Fibroblast of lung (primary cell): Measurements from ENCODE around the gene UBE2Q2. TPM values are rescaled to one million over a fixed set of nuclear protein-coding genes. Genes with fewer than 3 reads are reported as not detected.

Experiments used
- DNase-seq, 2 donors: peaks; one replicate each; pipeline versions ENCODE4 v3.0.0 to v3.0.0-alpha.2; 2010; ENCODE audit warnings: low read depth in 2 of 2
- H2AFZ ChIP-seq: 2 replicates; pipeline ENCODE4 v1.5.1; 2012; ENCODE audit warnings: low read length, control low read depth, inconsistent platforms
- H3K27ac ChIP-seq: 2 replicates; pipeline ENCODE4 v1.5.1; 2011; ENCODE audit warnings: low read length, control low read depth; ENCODE audit not compliant: insufficient read depth
- H3K27me3 ChIP-seq: 2 replicates; pipeline ENCODE4 v1.5.1; 2011; ENCODE audit warnings: mild to moderate bottlenecking, low read length; ENCODE audit not compliant: control insufficient read depth, insufficient read depth
- H3K36me3 ChIP-seq: 2 replicates; pipeline ENCODE4 v1.5.1; 2011; ENCODE audit warnings: low read length; ENCODE audit not compliant: control insufficient read depth, insufficient read depth
- H3K4me1 ChIP-seq: 2 replicates; pipeline ENCODE4 v1.5.1; 2011; ENCODE audit warnings: low read length; ENCODE audit not compliant: control insufficient read depth, insufficient read depth; ENCODE audit errors: extremely low read depth
- H3K4me2 ChIP-seq: 2 replicates; pipeline ENCODE4 v1.5.1; 2011; ENCODE audit warnings: low read length, control low read depth; ENCODE audit not compliant: insufficient read depth; ENCODE audit errors: extremely low read depth
- H3K4me3 ChIP-seq, 4 experiments: fragments of 200-600 bp in 1 of 4; sonication (generic) in 1 of 4; replicated peaks in 1 of 4; 2 replicates each; pipeline ENCODE4 v1.5.1; 2011 to 2016; ENCODE audit warnings: low read length in 4 of 4, low read depth in 3 of 4, mild to moderate bottlenecking in 3 of 4, control low read depth in 2 of 4, inconsistent platforms in 1 of 4, mixed read lengths in 1 of 4; ENCODE audit not compliant: insufficient read depth in 1 of 4; ENCODE audit errors: control extremely low read depth in 1 of 4
- H3K79me2 ChIP-seq: 2 replicates; pipeline ENCODE4 v1.5.1; 2012; ENCODE audit warnings: mild to moderate bottlenecking, low read length, inconsistent platforms; ENCODE audit not compliant: control insufficient read depth, insufficient read depth
- H3K9ac ChIP-seq: 2 replicates; pipeline ENCODE4 v1.5.1; 2011; ENCODE audit warnings: mild to moderate bottlenecking, low read length, control low read depth; ENCODE audit not compliant: insufficient read depth
- H3K9me3 ChIP-seq: 2 replicates; pipeline ENCODE4 v1.5.1; 2012; ENCODE audit warnings: low read depth, low read length; ENCODE audit not compliant: control insufficient read depth, insufficient read depth
- H4K20me1 ChIP-seq: 2 replicates; pipeline ENCODE4 v1.5.1; 2011; ENCODE audit warnings: low read length; ENCODE audit not compliant: control insufficient read depth, insufficient read depth; ENCODE audit errors: extremely low read depth
- EZH2 ChIP-seq: IDR thresholded peaks from 2 replicates; pipeline ENCODE4 v1.5.1; 2012; ENCODE audit warnings: low read length, control low read depth, mild to moderate bottlenecking; ENCODE audit errors: missing control alignments
- polyA plus RNA-seq, 2 donors: library from polyadenylated mRNA; depleted of rRNA in 1 of 2; stranded (reverse) in 1 of 2; unstranded in 1 of 2; fragments of >200 nt; gene quantifications; 2 replicates each; pipeline ENCODE4 v1.2.1, GENCODE V29; 2011 to 2012; ENCODE audit warnings: missing spikeins in 1 of 2
- total RNA-seq: library from RNA; depleted of rRNA; stranded (reverse); fragments of >200 nt; gene quantifications from 2 replicates; pipeline ENCODE4 v1.2.1, GENCODE V29; 2014
- TF ChIP-seq, protein P1 (sequence below), 2 donors: IDR thresholded peaks in 1 of 2; conservative IDR thresholded peaks in 1 of 2; 1 replicate in 1 of 2; 2 replicates in 1 of 2; pipeline ENCODE4 v1.5.1; 2011 to 2012; ENCODE audit warnings: low read length in 2 of 2, control low read depth in 1 of 2, inconsistent platforms in 1 of 2, low read depth in 1 of 2, mild to moderate bottlenecking in 1 of 2

UBE2Q2 gene
- total and polyA plus RNA-seq, 2 donors (not counting 1 experiment from before 2014, with no cell fraction given), result 55.7 to 62.6 TPM

DNA sequence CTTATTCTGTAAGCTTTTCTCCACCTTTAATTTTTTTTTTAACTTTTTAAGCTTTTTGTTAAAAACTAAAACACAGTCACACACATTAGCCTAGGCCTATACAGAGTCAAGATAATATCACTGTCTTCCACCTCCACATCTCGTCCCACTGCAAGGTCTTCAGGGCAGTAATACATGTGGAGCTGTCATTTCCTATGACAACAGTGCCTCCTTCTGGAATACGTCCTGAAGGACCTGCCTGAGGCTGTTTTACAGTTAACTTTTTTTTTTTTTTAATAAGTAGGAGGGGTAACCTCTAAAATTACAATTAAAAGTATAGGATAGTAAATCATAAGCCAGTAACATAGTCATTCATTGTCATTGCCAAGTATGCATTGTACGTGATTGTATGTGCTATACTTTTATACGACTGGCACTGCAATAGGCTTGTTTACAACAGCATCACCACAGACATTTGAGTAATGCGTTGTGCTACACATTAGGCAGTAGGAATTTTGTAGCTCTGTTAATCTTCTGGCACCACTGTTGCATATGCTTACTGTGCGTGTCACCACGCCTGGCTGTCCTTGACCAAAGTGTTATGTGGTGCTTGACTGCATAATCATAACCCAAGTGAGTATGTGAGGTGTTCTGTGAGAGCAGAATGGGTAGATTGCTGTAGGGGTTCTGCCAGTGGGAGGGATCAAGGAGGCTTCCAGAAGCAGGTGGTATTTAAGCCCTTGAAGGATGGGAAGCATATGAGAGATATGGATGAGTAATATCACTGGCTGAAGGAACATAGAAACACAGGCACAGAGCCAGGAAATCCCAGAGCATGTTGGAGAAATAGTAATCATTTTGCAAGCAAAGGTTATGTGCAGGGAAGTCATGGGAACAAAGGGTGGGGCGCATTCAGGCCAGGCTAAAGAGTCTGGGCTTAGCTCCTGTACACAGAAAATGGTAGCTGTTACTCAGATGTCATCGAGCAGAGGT is 78.8 kb downstream of the UBE2Q2 start:
- Histone ChIP-seq H3K9me3 (no peaks in the 10 kb centered on the region), H3K4me2 (no peak overlapping the region), H3K4me3 (no peak overlapping the region), H3K4me1 (peaks cover 7% of the 10 kb centered on the region), H3K79me2 (peaks cover 12% of the 10 kb centered on the region), H2AFZ (no peak overlapping the region), H3K27me3 (no peaks in the 10 kb centered on the region), H3K9ac (no peak overlapping the region), H3K36me3 (peaks cover 4% of the 10 kb centered on the region), H4K20me1 (no peaks in the 10 kb centered on the region), H3K27ac (no peak overlapping the region)
- peak; percentile 60 to 92 for DNase-seq
- TF ChIP-seq, protein P1, sequence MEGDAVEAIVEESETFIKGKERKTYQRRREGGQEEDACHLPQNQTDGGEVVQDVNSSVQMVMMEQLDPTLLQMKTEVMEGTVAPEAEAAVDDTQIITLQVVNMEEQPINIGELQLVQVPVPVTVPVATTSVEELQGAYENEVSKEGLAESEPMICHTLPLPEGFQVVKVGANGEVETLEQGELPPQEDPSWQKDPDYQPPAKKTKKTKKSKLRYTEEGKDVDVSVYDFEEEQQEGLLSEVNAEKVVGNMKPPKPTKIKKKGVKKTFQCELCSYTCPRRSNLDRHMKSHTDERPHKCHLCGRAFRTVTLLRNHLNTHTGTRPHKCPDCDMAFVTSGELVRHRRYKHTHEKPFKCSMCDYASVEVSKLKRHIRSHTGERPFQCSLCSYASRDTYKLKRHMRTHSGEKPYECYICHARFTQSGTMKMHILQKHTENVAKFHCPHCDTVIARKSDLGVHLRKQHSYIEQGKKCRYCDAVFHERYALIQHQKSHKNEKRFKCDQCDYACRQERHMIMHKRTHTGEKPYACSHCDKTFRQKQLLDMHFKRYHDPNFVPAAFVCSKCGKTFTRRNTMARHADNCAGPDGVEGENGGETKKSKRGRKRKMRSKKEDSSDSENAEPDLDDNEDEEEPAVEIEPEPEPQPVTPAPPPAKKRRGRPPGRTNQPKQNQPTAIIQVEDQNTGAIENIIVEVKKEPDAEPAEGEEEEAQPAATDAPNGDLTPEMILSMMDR (conservative IDR thresholded peaks at IDR 0.05 in 1 of 2, IDR thresholded peaks at IDR 0.05 in 1 of 2; ENCODE audit: low read depth in 1 of 2, low read length in 2 of 2), result peak; percentile 28 to 52
- no peak for TF ChIP-seq EZH2

DNA sequence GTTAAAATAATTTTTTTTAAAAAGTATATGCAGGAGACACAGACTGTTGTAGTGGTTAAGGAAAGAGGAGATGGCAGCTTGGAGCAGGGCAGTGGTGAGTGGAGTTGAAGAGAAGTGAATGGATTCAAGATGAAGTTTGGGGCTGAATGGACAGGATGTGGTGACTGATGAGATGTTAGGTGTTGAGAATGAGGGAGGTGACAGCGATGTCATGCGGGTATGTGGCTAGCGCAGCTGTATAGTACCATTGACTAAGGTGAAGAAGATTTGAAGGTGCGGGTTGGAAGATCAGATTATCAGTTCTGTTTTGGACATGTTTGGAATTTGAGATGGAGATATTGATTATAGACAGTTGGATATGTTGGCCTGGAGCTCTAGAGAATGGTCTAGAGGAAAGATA is 80.5 kb downstream of the UBE2Q2 start:
- no peak overlapping the region for H3K27ac ChIP-seq
- DNase-seq, result no peak
- H3K79me2 ChIP-seq, result peaks cover 12% of the 10 kb centered on the region
- H3K36me3 ChIP-seq, result peaks cover 4% of the 10 kb centered on the region
- H2AFZ ChIP-seq, result no peak overlapping the region
- H3K27me3 ChIP-seq, result no peaks in the 10 kb centered on the region
- no peak overlapping the region for H3K4me3 ChIP-seq
- H3K9me3 ChIP-seq, result no peaks in the 10 kb centered on the region
- no peak for TF ChIP-seq EZH2
- TF ChIP-seq, protein P1 (conservative IDR thresholded peaks at IDR 0.05 in 1 of 2, IDR thresholded peaks at IDR 0.05 in 1 of 2; ENCODE audit: low read depth in 1 of 2, low read length in 2 of 2), result no peak
- peaks cover 7% of the 10 kb centered on the region for H3K4me1 ChIP-seq
- no peak overlapping the region for H3K9ac ChIP-seq
- no peaks in the 10 kb centered on the region for H4K20me1 ChIP-seq
- H3K4me2 ChIP-seq, result no peak overlapping the region

DNA sequence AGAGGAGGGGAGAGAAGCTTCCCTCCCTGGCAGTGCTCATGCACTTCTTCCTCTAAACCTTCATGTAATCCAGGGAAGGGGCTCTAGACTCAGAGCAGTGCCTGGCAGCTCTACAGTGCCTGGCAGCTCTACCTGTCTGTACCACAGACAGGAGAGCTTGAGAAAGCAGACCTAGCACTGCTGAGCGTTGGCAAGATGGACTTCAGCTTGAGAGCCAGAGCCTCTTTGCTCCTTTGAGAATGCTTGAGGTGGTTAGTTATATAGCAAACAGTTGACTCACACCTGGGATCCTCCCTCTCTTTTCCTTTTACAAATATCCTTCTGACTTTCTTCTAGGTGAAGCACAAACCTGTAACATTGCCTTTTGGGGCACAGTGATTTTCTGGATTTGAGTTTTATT is 81.3 kb downstream of the UBE2Q2 start:
- TF ChIP-seq, protein P1 (conservative IDR thresholded peaks at IDR 0.05 in 1 of 2, IDR thresholded peaks at IDR 0.05 in 1 of 2; ENCODE audit: low read depth in 1 of 2, low read length in 2 of 2), result no peak
- no peak for TF ChIP-seq EZH2
- Histone ChIP-seq H3K4me1 (peaks cover 7% of the 10 kb centered on the region), H3K27ac (no peak overlapping the region), H4K20me1 (no peaks in the 10 kb centered on the region), H3K9ac (no peak overlapping the region), H3K9me3 (no peaks in the 10 kb centered on the region), H3K79me2 (peaks cover 12% of the 10 kb centered on the region), H3K4me3 (no peak overlapping the region), H3K36me3 (peaks cover 4% of the 10 kb centered on the region), H3K4me2 (no peak overlapping the region), H3K27me3 (no peaks in the 10 kb centered on the region), H2AFZ (no peak overlapping the region)
- peak in 1 of 2 donors; percentile 33 for DNase-seq
